NT2/D1 (cell line): ENCODE measurements around the gene ARHGEF9.

Experiments used
- DNase-seq: peaks from one replicate; pipeline ENCODE4 v3.0.0-alpha.2; 2011; ENCODE audit warnings: low read depth, low spot score
- H3K27me3 ChIP-seq: 2 replicates; pipeline ENCODE4 v1.6.0; 2011; ENCODE audit warnings: mild to moderate bottlenecking; ENCODE audit not compliant: insufficient read length, insufficient read depth
- H3K36me3 ChIP-seq: 2 replicates; pipeline ENCODE4 v1.6.1; 2011; ENCODE audit warnings: mild to moderate bottlenecking, low read length, mixed read lengths; ENCODE audit not compliant: insufficient read depth, insufficient read length
- H3K4me1 ChIP-seq: 2 replicates; pipeline ENCODE4 v1.5.1; 2011; ENCODE audit not compliant: insufficient read depth, insufficient read length
- H3K4me3 ChIP-seq: 2 replicates; pipeline ENCODE4 v1.5.1; 2011; ENCODE audit warnings: low read depth; ENCODE audit not compliant: insufficient read length
- H3K9ac ChIP-seq: 2 replicates; pipeline ENCODE4 v1.6.0; 2011; ENCODE audit warnings: low read depth; ENCODE audit not compliant: insufficient read length
- H3K9me3 ChIP-seq: 2 replicates; pipeline ENCODE4 v1.5.1; 2011; ENCODE audit warnings: mild to moderate bottlenecking, low read length; ENCODE audit not compliant: insufficient read depth
- SUZ12 ChIP-seq: IDR thresholded peaks from 2 replicates; pipeline ENCODE4 v1.6.1; 2011; ENCODE audit not compliant: insufficient read length, insufficient read depth; ENCODE audit errors: extremely low read depth
- YY1 ChIP-seq: IDR thresholded peaks from 2 replicates; pipeline ENCODE4 v1.6.1; 2011; ENCODE audit not compliant: insufficient read length, insufficient read depth
- ZNF274 ChIP-seq: IDR thresholded peaks from 2 replicates; pipeline ENCODE4 v1.6.1; 2011; ENCODE audit warnings: mild to moderate bottlenecking, low read depth, low read length

Gene ARHGEF9

GRCh38 chrX:63735882-63736281 is 49.1 kb downstream of the ARHGEF9 start:
- H3K9ac ChIP-seq, result no peak overlapping the region
- no peaks in the 10 kb centered on the region for H3K36me3 ChIP-seq
- no peak for DNase-seq
- no peaks in the 10 kb centered on the region for H3K27me3 ChIP-seq
- TF ChIP-seq YY1, result no peak
- no peak for TF ChIP-seq ZNF274
- TF ChIP-seq SUZ12, result no peak
- H3K4me3 ChIP-seq, result no peak overlapping the region
- no peaks in the 10 kb centered on the region for H3K4me1 ChIP-seq
- no peaks in the 10 kb centered on the region for H3K9me3 ChIP-seq

GRCh38 chrX:63720293-63720692 is 64.7 kb downstream of the ARHGEF9 start:
- no peak overlapping the region for H3K4me3 ChIP-seq
- peaks cover 70% of the 10 kb centered on the region for H3K36me3 ChIP-seq
- no peaks in the 10 kb centered on the region for H3K27me3 ChIP-seq
- TF ChIP-seq SUZ12 (no peak), ZNF274 (no peak)
- H3K9me3 ChIP-seq, result no peaks in the 10 kb centered on the region
- H3K9ac ChIP-seq, result no peak overlapping the region
- H3K4me1 ChIP-seq, result no peaks in the 10 kb centered on the region
- no peak for DNase-seq

GRCh38 chrX:63719633-63720032 is 65.4 kb downstream of the ARHGEF9 start:
- Histone ChIP-seq H3K4me1 (no peaks in the 10 kb centered on the region), H3K4me3 (no peak overlapping the region), H3K9me3 (no peaks in the 10 kb centered on the region), H3K9ac (no peak overlapping the region), H3K36me3 (peaks cover 74% of the 10 kb centered on the region), H3K27me3 (no peaks in the 10 kb centered on the region)
- no peak for DNase-seq
- TF ChIP-seq ZNF274, result no peak
- TF ChIP-seq SUZ12, result no peak
- no peak for TF ChIP-seq YY1

- Histone ChIP-seq H3K4me3 (no peak overlapping the region), H3K27me3 (no peaks in the 10 kb centered on the region), H3K4me1 (no peaks in the 10 kb centered on the region), H3K9ac (no peak overlapping the region), H3K36me3 (peaks cover 73% of the 10 kb centered on the region), H3K9me3 (no peaks in the 10 kb centered on the region)
- TF ChIP-seq SUZ12, result no peak
- no peak for TF ChIP-seq ZNF274
- no peak for TF ChIP-seq YY1
- DNase-seq, result no peak
These were observed 66.9 kb downstream of the ARHGEF9 start for GRCh38 chrX:63718010-63718694.

GRCh38 chrX:63713526-63713925 is 71.5 kb downstream of the ARHGEF9 start:
- Histone ChIP-seq H3K9ac (no peak overlapping the region), H3K4me1 (no peaks in the 10 kb centered on the region), H3K4me3 (no peak overlapping the region), H3K36me3 (peaks cover 35% of the 10 kb centered on the region), H3K27me3 (no peaks in the 10 kb centered on the region), H3K9me3 (no peaks in the 10 kb centered on the region)
- TF ChIP-seq SUZ12, result no peak
- no peak for TF ChIP-seq YY1
- TF ChIP-seq ZNF274, result no peak
- DNase-seq, result peak; percentile 15

- no peaks in the 10 kb centered on the region for H3K4me1 ChIP-seq
- no peak overlapping the region for H3K4me3 ChIP-seq
- no peaks in the 10 kb centered on the region for H3K9me3 ChIP-seq
- no peaks in the 10 kb centered on the region for H3K27me3 ChIP-seq
- TF ChIP-seq ZNF274 (no peak), YY1 (no peak), SUZ12 (no peak)
- H3K9ac ChIP-seq, result no peak overlapping the region
- no peak for DNase-seq
- H3K36me3 ChIP-seq, result peaks cover 29% of the 10 kb centered on the region
These were observed 76.2 kb downstream of the ARHGEF9 start for GRCh38 chrX:63708801-63709200.

- DNase-seq, result no peak
- Histone ChIP-seq H3K4me1 (no peaks in the 10 kb centered on the region), H3K9me3 (no peaks in the 10 kb centered on the region; the same call in 1 of the 2 replicates), H3K9ac (no peak overlapping the region), H3K27me3 (no peaks in the 10 kb centered on the region), H3K4me3 (no peak overlapping the region), H3K36me3 (peaks cover 60% of the 10 kb centered on the region)
- TF ChIP-seq ZNF274 (no peak), SUZ12 (no peak), YY1 (no peak)
These were observed 82.5 kb downstream of the ARHGEF9 start for GRCh38 chrX:63702556-63702955.

GRCh38 chrX:63686878-63687714 is 97.9 kb downstream of the ARHGEF9 start:
- no peaks in the 10 kb centered on the region for H3K36me3 ChIP-seq
- TF ChIP-seq ZNF274, result no peak
- H3K27me3 ChIP-seq, result no peaks in the 10 kb centered on the region
- no peak overlapping the region for H3K9ac ChIP-seq
- H3K4me1 ChIP-seq, result no peaks in the 10 kb centered on the region
- no peaks in the 10 kb centered on the region for H3K9me3 ChIP-seq
- DNase-seq, result peak; percentile 47
- no peak overlapping the region for H3K4me3 ChIP-seq
